AG04450 (cell line): ENCODE results near the gene PNKD. TPM values are rescaled to one million over a fixed set of nuclear protein-coding genes. Genes with fewer than 3 reads are reported as not detected.
A peak's percentile ranks its signal among the peaks of the same experiment; 100 is the strongest.

Source experiments
- CTCF ChIA-PET: fragments of 300-600, 350-600 bp; formaldehyde crosslinking; extraction: SDS; loops from one replicate; lab custom pipeline; 2022; ENCODE audit warnings: antibody characterized with exemption, inconsistent platforms; lab: Charles Lee
- POLR2A ChIA-PET: fragments of 350-600 bp; formaldehyde crosslinking; extraction: SDS; loops from one replicate; lab custom pipeline; 2021; ENCODE audit warnings: antibody characterized with exemption, inconsistent platforms; lab: Yijun Ruan, JAX
- DNase-seq: peaks from one replicate; pipeline ENCODE4 v3.0.0-alpha.2; 2011; ENCODE audit warnings: low read depth, low spot score
- H3K27ac ChIP-seq: one replicate; pipeline ENCODE4 v1.5.1; 2012; ENCODE audit warnings: low read depth, low read length, control low read depth
- H3K27me3 ChIP-seq: one replicate; pipeline ENCODE4 v1.6.0; 2012; ENCODE audit warnings: low read length; ENCODE audit not compliant: control insufficient read depth, insufficient read depth
- H3K4me3 ChIP-seq: 2 replicates; pipeline ENCODE4 v1.5.1; 2011; ENCODE audit warnings: mild to moderate bottlenecking, low read depth, low read length, control low read depth
- H3K9me3 ChIP-seq: 2 replicates; pipeline ENCODE4 v1.5.1; 2012; ENCODE audit warnings: low read length; ENCODE audit not compliant: control insufficient read depth, insufficient read depth
- polyA plus RNA-seq: library from polyadenylated mRNA; depleted of rRNA; stranded (reverse); fragments of >200 nt; gene quantifications from 2 replicates; pipeline ENCODE4 v1.2.3, GENCODE V29; 2011
- TF ChIP-seq, protein P1 (sequence below): IDR thresholded peaks from 2 replicates; pipeline ENCODE4 v1.5.1; 2011; ENCODE audit warnings: low read depth, low read length, control low read depth, inconsistent platforms

The PNKD gene
- polyA plus RNA-seq, 1 experiment, result 32.1 TPM

DNA sequence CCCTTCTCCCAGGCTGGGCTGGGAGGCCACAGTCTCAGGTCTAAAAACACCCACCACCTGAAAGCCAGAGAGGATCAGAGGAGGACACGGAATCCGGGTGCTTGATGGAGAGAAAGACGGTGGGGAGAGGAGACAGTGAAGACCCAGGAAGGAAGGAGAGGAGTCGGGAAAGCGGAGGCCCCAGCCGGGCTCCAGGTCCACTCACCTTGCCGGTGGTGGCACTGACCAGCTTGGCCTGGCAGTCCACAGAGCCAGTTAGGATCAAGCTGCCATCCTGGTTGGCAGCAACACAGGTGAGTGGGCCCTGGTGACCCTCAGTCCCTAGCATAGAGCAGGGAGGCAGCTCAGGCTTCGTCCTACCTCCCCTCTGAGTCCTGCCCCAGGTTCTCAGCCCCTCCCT is 4.7 kb upstream of the PNKD start:
- Histone ChIP-seq H3K27ac (no peak overlapping the region), H3K27me3 (no peaks in the 10 kb centered on the region), H3K4me3 (no peak overlapping the region), H3K9me3 (no peaks in the 10 kb centered on the region; the same call in 1 of the 2 replicates)
- TF ChIP-seq, protein P1, sequence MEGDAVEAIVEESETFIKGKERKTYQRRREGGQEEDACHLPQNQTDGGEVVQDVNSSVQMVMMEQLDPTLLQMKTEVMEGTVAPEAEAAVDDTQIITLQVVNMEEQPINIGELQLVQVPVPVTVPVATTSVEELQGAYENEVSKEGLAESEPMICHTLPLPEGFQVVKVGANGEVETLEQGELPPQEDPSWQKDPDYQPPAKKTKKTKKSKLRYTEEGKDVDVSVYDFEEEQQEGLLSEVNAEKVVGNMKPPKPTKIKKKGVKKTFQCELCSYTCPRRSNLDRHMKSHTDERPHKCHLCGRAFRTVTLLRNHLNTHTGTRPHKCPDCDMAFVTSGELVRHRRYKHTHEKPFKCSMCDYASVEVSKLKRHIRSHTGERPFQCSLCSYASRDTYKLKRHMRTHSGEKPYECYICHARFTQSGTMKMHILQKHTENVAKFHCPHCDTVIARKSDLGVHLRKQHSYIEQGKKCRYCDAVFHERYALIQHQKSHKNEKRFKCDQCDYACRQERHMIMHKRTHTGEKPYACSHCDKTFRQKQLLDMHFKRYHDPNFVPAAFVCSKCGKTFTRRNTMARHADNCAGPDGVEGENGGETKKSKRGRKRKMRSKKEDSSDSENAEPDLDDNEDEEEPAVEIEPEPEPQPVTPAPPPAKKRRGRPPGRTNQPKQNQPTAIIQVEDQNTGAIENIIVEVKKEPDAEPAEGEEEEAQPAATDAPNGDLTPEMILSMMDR, result no peak
- no peak for DNase-seq
- CTCF ChIA-PET, result interaction anchor here (1.1 kb wide), 1 partner anchor 91 kb away, joined by 3 read pairs; the partner anchor contains the start of gene CATIP
- POLR2A ChIA-PET, result no interaction called here

DNA sequence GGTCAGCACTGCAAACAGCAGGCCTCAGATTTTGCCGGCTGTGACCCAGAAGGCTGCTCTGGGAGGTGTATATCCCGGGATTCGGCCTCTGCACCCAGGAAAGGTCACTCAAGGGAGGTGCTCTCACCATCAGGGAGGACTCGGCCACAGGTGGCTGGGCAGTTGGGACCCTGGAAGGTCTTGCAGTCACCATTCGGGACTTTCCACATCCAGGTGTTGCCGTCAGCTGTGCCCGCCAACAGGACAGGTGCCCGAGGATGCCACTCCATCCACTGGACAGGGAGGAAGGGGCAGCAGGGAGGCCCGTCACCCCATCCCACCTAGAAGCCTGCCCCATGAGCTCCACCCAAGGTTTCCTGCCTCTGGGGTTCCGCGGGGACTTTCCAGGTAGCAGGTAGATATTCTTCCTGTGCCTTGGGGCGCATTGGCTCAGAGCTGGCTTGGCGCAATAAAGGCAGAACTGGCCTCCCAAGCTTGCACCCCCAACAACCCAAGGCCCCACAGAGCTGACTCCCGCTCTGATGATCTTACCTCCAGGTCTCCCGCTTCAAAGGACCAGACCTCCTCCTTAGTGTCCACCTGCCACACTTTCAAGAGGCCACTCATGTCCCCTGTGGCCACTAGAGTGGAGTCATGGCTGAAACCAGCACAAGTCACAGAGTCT is 3.9 kb upstream of the PNKD start:
- CTCF ChIA-PET, result interaction anchor here (1.1 kb wide), 1 partner anchor 90 kb away, joined by 3 read pairs; the partner anchor contains the start of gene CATIP
- POLR2A ChIA-PET, result no interaction called here
- no peak for DNase-seq

GRCh38 chr2:218267259-218267658 is 3.1 kb upstream of the PNKD start:
- no peaks in the 10 kb centered on the region; the same call in 1 of the 2 replicates for H3K9me3 ChIP-seq
- no peak overlapping the region for H3K4me3 ChIP-seq
- H3K27ac ChIP-seq, result no peak overlapping the region
- ChIA-PET CTCF (no interaction called here), POLR2A (no interaction called here)
- TF ChIP-seq, protein P1, result no peak
- DNase-seq, result no peak
- H3K27me3 ChIP-seq, result no peaks in the 10 kb centered on the region

More for the DNA sequence above, 3.9 kb upstream of the PNKD start:
- Histone ChIP-seq H3K27ac (no peak overlapping the region), H3K9me3 (no peaks in the 10 kb centered on the region; the same call in 1 of the 2 replicates), H3K27me3 (no peaks in the 10 kb centered on the region), H3K4me3 (no peak overlapping the region)
- TF ChIP-seq, protein P1, result no peak

DNA sequence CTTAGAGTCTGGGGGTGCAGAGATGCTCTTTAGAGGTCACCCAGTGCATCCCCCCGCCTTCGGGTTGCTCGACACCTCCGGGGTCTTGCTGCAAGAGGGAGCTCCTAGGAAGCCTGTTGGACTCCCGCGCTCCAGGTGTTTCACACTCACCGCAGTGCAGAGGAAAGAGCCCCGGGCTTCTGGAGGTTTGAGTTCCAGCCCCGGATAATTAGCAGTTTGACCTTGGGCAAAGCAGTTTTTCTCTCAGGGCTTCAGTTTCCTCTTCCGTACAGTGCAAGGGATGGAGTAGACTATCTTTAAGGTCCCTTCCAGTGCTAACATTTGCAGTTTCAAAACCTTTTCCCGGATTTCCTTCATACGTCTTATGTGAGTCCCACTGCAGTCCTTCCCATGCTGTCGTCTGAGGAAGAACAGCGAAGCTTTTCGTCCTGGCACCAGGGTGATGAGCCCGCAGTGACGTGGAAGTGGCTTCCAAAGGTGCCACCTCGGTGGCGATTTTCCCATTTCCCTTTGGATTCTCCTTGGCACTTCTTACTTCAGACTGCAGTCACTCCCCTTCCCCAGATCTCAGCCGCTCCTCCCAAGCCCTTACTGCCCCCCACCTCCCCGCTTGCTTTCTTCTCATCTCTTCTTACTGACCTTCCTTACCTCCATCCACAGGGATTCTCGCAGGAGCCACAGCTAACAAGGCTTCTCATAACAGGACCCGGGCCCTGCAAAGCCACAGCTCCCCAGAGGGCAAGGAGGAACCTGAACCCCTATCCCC is 585 bp downstream of the PNKD start:
- no peaks in the 10 kb centered on the region for H3K27me3 ChIP-seq
- POLR2A ChIA-PET, result interaction anchor here (0.6 to 3.0 kb wide), 6 partner anchors 12 to 388 kb away, joined by 3 to 17 read pairs (median 4); no protein-coding TSS in a partner anchor
- H3K27ac ChIP-seq, result no peak overlapping the region
- no peak for DNase-seq
- H3K4me3 ChIP-seq, result peak overlapping the region; percentile 96
- TF ChIP-seq, protein P1, result no peak
- CTCF ChIA-PET, result interaction anchor here (0.6 to 4.9 kb wide), 16 partner anchors 8 to 196 kb away, joined by 3 to 73 read pairs (median 4); partner anchors contain the start of genes CATIP and TMBIM1
- H3K9me3 ChIP-seq, result no peaks in the 10 kb centered on the region; the same call in 1 of the 2 replicates
